Activated T-cell treated with anti-CD3 and anti-CD28 coated beads for 24 hours (primary cell): ENCODE measurements around the gene SLC7A4.
"Not testable (repeated sequence)": the region's sequence is repeated elsewhere in the genome, so short reads cannot be mapped to it uniquely, and the experiment has no call there.

Experiments
- DNase-seq: peaks from one replicate; pipeline ENCODE4 v3.0.0-alpha.2; 2020; ENCODE audit warnings: low read depth

Gene SLC7A4, protein sequence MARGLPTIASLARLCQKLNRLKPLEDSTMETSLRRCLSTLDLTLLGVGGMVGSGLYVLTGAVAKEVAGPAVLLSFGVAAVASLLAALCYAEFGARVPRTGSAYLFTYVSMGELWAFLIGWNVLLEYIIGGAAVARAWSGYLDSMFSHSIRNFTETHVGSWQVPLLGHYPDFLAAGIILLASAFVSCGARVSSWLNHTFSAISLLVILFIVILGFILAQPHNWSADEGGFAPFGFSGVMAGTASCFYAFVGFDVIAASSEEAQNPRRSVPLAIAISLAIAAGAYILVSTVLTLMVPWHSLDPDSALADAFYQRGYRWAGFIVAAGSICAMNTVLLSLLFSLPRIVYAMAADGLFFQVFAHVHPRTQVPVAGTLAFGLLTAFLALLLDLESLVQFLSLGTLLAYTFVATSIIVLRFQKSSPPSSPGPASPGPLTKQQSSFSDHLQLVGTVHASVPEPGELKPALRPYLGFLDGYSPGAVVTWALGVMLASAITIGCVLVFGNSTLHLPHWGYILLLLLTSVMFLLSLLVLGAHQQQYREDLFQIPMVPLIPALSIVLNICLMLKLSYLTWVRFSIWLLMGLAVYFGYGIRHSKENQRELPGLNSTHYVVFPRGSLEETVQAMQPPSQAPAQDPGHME

DNA sequence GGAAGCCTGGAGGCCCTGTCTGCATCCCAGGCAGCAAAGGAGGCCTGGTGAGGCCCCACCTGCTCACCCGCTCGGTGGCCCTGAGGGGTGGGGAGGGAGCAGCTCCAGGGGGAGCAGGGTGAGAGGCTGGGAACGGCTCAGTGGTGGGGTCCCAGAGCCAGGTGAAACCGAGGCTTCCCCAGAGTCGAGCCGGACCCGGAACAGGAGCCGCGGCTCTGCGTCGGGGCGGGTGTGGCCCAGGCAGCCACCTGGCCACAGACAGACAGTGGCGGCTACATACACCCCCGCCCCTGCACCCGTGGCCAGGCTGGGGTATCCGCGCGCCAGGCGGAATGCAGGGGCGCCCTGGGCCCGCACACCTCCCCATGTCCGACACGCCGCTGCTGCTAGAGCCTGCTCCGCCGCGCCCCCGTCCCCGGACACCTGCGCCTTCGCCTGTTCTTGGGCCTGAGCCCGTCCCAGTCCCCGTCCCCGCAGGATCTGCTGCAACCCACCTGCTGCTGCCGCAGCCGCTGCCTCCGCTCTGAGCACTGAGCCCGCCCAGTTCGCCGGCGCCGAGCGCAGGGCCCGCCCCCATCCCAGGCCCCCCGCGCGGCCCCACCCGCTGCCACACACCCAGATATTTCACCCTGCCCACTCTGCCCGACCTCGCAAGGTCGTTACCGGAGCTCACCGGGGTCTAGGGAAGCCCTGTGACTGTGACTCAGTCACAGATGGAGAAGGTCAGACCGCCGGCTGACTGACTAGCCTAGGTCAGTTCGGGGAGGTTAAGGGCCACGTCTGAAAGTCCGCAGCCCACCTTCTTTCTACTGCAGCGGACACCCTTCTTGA is at the start of gene SLC7A4:
SLC7A4 (minus strand) TSS at position 525 of the 831 bp plus-strand sequence. CDS start 749 bp downstream, outside the sequence.
- DNase-seq = no peak

DNA sequence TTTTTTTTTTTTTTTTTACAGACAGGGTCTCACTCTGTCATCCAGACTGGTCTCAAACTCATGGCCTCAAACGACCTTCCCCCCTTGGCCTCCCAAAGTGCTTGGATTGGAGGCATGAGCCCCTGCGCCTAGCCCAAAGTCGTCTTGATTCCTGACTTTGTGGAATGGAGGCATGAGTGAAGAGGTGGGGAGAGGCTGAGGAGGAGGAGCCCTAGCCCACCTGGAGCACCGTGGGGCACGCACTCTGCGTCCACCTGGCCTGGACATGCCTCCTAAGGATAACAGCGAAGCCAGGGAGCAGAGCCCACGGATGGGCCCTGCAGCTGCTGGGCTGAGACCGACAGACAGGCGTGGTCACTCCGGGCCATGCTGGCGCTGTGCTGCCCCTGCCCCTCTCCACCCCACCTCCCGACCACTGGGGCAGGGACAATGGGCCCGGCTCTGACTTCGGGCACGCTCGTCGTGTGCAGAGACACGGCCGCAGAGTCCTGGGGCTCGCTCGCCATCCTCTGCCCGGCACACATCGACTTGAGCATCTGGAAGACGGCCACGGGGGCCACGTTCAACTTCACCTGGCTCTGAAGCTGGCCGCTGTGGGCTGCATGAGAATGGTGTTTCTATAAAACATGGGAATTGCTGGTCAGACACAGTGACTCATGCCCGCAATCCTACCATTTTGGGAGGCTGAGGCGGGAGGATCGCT is 48.2 kb upstream of the SLC7A4 start:
- no peak for DNase-seq

DNA sequence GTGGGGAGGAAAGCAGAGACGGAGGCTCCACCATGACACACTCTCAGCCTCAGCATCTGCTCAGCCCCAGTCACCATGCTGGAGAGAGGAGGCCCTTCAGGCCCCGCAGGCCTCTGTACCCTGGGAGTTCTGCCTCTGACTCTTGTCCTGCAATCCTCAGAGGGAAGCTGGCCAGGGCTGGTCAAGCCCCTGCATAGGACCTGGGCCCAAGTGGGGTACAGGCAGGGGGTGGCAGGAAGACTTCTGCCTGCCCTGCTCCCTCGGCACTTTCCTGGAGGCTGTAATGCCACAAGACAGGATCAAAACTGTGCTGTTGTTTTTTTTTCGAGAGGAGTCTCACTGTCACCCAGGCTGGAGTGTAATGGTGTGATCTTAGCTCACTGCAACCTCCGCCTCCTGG is 47.1 kb upstream of the SLC7A4 start:
- no peak for DNase-seq

DNA sequence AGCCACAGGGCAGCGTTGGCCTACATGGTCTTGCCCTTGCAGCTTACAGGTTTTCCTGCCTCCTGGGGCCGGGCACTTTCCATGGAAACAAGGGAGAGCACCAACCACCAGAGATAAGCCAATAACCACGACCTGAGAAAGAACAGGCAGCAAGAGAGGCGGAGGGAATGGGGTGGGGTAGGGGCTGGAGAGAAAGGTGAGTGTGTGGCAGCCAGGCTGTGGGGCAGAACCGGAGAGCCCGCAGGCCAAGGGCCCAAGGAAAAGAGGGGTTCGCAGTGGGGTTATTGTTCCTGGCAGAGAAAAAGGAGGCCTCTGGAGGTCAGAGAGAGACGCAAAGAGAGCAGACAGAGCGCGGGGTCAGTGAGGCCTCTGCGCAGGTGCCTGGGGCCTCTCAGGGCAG is 46.6 kb upstream of the SLC7A4 start:
- no peak for DNase-seq

DNA sequence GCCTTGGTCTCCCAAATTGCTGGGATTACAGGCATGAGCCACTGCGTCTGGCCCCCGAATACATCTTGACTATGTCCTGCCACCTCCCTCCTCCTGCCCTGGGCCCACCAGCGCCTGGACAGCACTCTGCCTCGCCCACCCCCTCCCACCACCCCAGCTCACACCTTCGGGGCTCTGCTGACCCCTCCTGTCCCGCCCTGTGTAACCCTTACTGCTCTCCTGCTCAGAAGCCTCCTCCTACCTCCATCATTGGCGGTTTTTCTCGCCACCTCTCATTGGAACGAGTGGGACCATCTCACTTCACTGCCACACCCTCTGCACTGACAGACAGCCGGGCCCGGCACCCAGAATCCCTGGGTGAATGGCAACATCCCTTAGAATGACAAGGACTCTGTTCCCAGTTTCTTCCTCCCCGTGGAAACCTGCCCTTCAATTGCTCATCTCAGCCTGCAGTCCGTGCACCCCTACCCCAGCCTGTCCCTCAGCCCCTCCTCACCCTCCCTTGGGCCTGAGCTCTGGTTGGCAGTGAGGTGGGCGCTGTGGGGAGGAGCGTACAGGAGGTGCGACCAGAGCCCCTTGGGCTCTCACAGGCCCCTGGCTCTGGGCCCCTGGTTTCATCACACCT is 45.6 kb upstream of the SLC7A4 start:
- no peak for DNase-seq

DNA sequence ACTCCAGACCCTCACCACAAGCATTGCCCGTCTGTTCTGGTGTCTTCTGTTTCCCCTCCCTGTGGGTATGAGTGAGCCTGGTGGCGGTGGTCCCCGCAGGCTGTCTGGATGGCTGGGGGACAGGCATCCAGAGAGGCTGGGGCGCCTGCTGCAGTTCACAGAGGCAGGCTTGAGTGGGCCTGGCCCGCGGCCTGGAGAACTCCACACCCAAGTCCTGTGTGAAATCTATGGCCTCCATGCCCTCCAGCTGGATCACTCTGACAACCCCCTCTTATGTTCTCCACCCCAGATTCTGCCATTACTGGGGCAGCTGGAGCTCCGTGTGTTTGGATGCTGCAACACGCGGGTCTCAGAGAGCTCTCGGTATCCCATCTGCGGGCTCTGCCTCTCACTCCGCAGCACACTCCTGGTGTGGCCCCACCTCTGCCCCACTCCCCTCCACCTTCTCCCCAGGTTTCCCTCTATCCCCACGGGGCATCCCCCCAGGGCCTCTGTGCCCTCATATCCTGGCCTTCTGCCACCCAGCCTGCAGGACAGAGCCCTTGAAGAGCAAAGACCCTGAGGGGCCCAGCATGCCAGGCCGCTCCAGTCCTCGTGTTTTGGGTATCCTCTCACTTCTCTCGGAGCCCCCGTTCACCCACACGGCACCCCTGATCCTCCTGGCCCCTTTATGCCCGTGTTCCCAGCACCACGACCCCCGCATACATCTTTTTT is 44.7 kb upstream of the SLC7A4 start:
- DNase-seq = no peak

DNA sequence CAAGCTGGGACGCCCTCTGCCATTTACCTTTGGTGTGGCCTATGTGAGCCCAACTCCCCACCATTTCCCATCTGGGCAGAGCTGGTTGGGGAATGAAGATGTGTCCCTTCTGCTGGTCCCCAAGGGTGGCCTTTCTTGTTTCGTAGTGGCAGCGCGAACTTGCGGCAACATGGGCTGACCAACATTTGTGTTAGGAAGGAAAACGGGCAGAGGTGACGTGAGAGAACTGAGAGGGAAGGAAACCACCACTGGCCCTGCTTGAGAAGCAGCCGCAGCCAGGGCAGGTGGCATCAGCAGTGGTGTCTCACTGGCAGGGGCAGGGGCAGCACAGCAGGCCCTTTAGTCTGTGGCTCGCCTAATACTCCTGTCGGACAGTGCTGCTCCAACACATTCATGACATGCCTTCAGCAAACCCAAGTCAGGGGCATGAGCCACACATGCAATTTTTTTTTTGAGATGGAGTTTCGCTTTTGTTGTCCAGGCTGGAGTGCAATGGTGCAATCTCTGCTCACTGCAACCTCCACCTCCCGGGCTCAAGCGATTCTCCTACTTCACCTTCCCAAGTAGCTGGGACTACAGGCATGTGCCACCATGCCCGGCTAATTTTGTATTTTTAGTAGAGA is 43.3 kb upstream of the SLC7A4 start:
- DNase-seq = no peak

DNA sequence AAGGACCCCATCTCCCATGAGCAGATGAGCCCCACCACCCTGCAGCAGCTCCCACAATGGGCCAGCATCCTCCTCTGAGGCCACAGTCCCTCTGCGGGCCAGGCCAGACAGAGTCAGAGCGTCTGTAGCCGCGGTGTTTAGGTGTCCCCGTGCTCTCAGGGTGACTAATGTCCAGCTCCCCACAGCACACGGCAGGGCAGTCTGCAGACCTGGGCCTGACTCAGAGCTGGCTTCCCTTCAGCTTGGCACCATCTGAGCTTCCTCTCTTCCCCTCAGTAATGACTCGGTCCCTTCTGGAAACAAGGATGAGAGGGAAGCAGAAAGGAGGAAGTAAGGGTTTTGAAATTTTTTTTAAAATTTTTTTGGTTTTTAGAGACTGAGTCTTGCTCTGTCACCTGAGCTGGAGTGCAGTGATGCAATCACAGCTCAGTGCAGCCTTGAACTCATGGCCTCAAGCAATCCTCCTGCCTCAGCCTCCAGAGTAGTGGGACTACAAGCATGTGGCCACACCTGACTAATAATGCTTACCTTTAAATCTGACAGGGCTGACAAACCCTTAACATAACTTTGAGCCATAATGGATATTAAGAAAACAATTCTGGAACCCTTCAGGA is 41.8 kb upstream of the SLC7A4 start:
- no peak for DNase-seq

DNA sequence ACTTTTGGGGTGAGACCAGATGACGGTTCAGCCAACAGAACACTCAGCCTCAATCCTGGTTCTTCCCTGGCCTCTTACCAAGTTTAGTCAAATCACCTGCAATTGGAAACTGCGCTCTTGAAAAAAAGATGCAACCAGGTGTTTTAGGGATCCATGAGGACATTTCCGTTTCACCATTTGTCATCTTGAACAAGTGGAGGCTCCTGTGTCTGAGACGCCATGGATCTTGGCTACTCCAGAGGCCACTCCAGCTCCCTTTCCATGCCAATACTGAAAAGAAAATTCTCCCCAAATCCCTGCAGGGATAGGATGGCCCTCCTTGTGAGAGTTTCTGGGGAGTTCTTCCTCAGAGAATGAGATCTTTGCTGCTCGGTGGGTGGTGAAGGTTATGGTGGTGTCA is 41.1 kb upstream of the SLC7A4 start:
- DNase-seq = no peak

DNA sequence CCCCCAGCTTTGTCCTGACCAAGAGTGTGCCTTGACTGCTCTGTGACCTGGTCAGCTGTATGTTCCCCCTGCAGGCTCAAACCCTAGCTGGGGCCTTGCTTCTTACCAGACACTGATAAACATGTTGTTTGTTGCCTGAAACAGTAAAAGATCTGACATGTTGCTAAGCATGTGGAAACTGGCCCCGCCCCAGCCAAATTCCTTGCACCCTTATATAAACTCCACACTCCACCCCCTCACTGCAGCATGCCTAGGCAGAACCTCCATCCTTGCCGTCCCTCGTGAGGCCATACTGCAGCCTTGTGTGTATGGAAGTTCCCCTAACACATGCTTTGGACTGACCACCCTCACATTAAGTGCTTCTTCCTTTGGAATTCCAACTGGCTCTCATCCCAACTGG is 40.7 kb upstream of the SLC7A4 start:
- DNase-seq = no peak

DNA sequence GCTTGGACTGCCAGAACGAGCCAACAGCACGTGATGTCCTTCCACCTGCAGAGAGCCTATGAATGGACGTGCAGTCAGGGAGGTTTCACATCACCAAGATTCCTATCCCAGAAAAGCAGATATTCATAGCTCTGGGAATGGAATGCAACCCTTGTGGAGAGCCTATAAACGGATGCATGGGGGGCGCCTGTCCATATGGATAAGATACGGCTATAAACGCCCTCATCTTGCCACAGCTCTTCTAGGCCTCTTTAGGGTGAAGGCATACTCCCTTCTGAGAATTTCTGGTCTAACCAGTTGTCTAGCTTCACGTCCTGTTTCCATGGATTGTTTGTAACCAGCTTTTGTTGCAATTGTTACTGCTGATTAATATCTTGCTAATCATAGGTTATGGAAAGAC is 39.4 kb upstream of the SLC7A4 start:
- DNase-seq = not testable (repeated sequence)

DNA sequence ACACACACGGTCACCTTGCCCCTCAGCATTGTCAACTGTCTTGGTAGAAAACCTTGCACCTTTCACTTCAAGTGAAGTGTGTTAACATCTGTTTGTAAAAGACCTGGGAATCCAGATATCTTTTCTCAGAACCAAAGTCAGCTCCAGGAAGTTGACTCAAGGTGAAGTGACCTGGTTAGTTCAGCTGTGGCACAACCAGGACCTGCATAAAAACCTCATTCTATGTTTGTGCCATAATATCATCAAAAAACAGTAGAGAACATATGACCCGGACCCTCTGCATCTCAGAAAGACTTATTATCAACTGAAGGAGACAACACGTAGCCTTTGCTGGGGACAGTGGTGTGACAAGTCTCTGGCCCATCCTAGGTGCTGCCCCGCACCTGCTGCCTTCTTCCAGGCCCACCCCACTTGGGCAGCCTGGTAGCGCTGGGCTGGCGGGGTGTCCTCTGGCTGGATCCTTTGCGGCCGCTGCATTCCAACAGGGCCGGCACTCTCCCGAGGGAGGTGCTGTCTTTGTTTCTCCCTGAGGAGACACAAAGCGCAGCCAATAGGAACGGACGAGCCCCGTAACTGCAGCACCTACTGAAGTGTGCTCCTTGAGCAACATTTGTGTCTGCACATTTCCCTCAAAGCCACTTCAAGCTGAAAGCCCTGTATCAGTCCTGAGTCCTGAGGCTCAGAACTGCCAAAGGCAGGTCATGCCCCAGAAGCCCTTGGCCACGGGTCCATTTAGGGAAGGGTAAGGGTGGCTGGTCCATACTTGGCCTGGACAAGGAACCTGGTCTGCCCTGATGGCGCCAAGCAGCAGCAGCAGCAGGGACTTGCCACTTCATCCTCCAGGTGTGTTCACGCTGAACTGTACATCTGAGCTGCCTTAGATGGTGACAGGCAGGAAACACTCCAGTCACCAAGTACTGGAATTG is 38.6 kb upstream of the SLC7A4 start:
- DNase-seq = no peak

DNA sequence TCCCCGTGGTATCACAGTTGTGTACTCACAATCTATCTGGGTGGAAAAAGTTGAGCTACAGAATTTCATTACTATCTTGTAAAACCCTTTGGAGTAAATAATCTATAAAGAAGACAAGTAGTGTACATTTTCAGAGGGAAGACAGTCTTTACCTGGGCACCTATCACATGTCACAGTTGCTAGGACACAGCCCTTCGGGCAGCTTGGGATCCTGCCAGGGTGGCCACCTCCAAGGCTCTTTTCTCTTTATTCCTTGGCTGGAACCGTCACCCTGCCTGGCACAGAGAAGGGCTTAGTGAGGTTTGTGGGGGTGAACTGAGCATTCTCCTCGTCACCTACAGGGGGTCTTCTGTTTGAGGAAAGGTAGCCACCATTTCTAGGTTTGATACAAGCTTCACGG is 37.0 kb upstream of the SLC7A4 start:
- no peak for DNase-seq

DNA sequence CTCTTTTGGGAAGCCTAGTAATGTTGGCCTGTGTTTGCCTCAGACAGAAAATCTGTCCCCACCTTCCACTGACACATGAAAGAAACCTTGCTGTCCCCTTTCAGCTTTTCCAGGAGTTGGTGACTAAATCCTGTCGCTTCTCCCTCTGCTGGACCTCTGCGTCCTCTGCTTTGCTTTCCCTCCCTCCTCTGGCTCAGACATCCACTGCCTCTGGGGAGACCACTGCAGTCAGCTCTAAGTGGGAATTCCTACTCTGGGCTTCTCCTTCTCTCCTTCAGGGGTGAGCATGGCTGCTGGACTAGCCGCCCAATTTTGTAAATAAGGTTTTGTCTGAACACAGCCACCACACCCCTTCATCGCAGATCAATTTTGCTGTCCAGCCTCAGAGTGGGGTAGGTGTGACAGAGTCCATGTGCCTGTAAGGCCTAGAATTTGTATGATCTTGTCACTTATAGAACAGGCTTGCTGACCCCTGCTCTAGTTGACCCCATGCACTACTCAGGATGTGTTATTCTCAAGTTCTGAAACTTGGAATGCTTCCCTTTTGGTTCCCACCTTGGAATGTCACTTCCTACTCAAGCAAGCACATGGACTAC is 36.4 kb upstream of the SLC7A4 start:
- DNase-seq = no peak

DNA sequence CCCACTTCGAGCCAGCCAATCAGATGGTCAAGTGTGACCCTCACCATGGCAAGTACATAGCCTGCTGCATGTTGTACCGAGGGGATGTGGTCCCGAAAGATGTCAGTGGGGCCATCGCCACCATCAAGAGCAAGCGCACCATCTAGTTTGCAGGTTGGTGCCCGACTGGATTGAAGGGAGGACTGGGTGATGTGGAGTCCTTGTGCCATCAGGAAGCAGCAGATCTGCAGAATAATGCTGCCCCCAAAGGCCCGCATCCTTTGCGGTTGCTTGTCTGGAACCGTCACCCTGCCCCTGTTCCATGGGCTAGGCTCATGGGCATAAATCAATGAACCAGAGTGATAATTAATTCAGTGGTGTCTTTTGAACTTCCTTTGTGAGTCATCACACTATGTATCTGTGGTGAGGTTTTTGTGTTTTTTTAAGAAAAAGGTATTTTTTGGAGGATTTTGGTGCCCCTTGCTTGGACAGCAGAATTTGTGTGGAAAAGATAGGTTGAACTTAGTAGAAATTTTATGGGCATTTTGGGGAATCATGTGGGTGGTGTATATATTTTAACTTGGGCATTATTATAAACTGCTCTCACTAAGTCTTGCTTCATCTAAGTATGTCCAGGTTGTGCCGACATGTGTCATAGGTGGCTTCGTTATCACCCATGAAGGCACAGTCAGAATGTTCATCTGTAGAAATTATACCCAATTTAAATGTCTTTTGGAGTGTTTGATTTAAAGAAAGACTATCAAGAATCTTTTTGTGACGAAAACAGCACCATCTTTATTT is 35.7 kb upstream of the SLC7A4 start:
- DNase-seq = no peak

DNA sequence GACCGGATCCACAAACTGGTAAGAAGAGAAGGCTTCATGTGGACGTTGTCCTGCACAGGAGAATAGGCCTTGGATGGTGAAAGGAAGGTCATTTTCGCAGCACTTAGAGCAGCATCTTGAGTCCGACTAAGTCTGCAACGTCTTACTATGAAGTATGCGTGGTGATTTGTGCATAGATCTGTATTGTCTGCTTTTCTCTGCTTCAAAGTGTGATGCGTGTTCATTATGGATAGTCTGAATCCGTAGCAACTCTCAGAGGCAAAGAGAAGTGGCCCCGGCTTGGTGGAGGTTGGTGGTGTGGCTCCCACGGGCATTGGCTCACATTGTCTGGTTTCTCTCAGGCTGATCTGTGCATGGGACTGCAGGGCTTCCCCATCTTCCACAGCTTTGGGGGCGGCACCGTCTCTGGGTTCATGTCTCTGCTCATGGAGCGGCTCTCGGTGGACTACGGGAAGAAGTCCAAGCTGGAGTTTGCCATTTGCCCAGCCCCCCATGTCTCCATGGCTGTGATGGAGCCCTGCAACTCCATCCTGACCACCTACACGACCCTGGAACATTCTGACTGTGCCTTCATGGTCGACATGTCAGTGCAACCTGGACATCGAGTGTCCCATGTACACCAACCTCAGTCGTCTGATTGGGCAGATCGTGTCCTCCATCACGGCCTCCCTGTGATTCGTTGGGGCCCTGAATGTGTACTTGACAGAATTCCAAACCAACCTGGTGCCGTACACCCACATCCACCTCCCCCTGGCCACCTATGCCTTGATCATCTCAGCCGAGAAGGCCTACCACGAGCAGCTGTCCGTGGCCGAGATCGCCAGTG is 34.9 kb upstream of the SLC7A4 start:
- no peak for DNase-seq
